Loucy (cell line): ENCODE measurements around the gene MAP3K5.

ENCODE experiments used
- CTCF ChIP-seq: fragments of 200-600 bp; sonication (generic); conservative IDR thresholded peaks from 2 replicates; pipeline ENCODE4 v1.5.1; 2014; ENCODE audit warnings: mild to moderate bottlenecking, antibody characterized with exemption, low read length
- EZH2phosphoT487 ChIP-seq: fragments of 200-600 bp; IDR thresholded peaks from 2 replicates; pipeline ENCODE4 v1.6.1; 2018; ENCODE audit warnings: antibody characterized with exemption, mild to moderate bottlenecking, moderate library complexity, borderline replicate concordance

- TF ChIP-seq CTCF (no peak), EZH2phosphoT487 (no peak)
These were observed 133.6 kb downstream of the MAP3K5 start for GRCh38 chr6:136658711-136659110.
